A673 (cell line): Measurements from ENCODE around the gene FTO. TPM values are rescaled to one million over a fixed set of nuclear protein-coding genes. Genes with fewer than 3 reads are reported as not detected.

Experiments used
- BruUV-seq: library from RNA; stranded (reverse); fragments of 400-500 nt; replicated peaks from 2 replicates; lab custom pipeline; 2021; lab: Mats Ljungman, UMichigan
- CTCF ChIA-PET: fragments of 300-600 bp; sonication (Branson Sonifier 250); formaldehyde crosslinking; loops from one replicate; lab custom pipeline; 2022; ENCODE audit warnings: antibody characterized with exemption; lab: Charles Lee
- POLR2A ChIA-PET: fragments of 300-600 bp; sonication (Branson Sonifier 250); formaldehyde crosslinking; loops from one replicate; lab custom pipeline; 2022; ENCODE audit warnings: antibody characterized with exemption; ENCODE audit not compliant: low non-redundant PET; lab: Charles Lee
- DNase-seq: peaks from one replicate; pipeline ENCODE4 v3.0.0-alpha.2; 2015; ENCODE audit warnings: low spot score
- H3K27ac ChIP-seq: fragments of 200-600 bp; sonication (generic); 2 replicates; pipeline ENCODE4 v1.5.1; 2016; ENCODE audit warnings: mixed run types, low read depth, mild to moderate bottlenecking, mixed read lengths, antibody characterized with exemption, low read length; ENCODE audit not compliant: poor library complexity, severe bottlenecking
- H3K27me3 ChIP-seq: fragments of 200-600 bp; sonication (generic); replicated peaks from 2 replicates; pipeline ENCODE4 v1.6.1; 2017; ENCODE audit warnings: mixed run types, low read depth, mild to moderate bottlenecking, mixed read lengths, antibody characterized with exemption, low read length; ENCODE audit not compliant: insufficient read depth, poor library complexity
- H3K36me3 ChIP-seq: fragments of 200-600 bp; sonication (generic); 2 replicates; pipeline ENCODE4 v1.6.1; 2016; ENCODE audit warnings: mixed run types, mild to moderate bottlenecking, mixed read lengths, antibody characterized with exemption, low read length; ENCODE audit not compliant: insufficient read depth, poor library complexity, severe bottlenecking
- H3K4me1 ChIP-seq: fragments of 200-600 bp; sonication (generic); 2 replicates; pipeline ENCODE4 v1.6.1; 2017; ENCODE audit warnings: mixed run types, mild to moderate bottlenecking, mixed read lengths, antibody characterized with exemption, low read length; ENCODE audit not compliant: insufficient read depth, poor library complexity, severe bottlenecking
- H3K4me3 ChIP-seq: fragments of 200-600 bp; sonication (generic); 2 replicates; pipeline ENCODE4 v1.5.1; 2016; ENCODE audit warnings: low read depth, mixed run types, mild to moderate bottlenecking, mixed read lengths, low read length; ENCODE audit not compliant: poor library complexity, severe bottlenecking
- H3K9me3 ChIP-seq: fragments of 200-600 bp; sonication (generic); 2 replicates; pipeline ENCODE4 v1.6.1; 2016; ENCODE audit warnings: mixed run types, low read depth, mild to moderate bottlenecking, mixed read lengths, antibody characterized with exemption, low read length; ENCODE audit not compliant: poor library complexity, severe bottlenecking
- EZH2 ChIP-seq: fragments of 200-600 bp; sonication (generic); IDR thresholded peaks from 2 replicates; pipeline ENCODE4 v1.6.1; 2017; ENCODE audit warnings: borderline replicate concordance, low read depth, mild to moderate bottlenecking, mixed read lengths, antibody characterized with exemption, low read length; ENCODE audit not compliant: poor library complexity, severe bottlenecking
- intact Hi-C: fragments of 100-400 bp; cut with micrococcal nuclease; formaldehyde crosslinking; loops from one replicate; pipeline ENCODE4 v1.10.0; 2022; ENCODE audit not compliant: unreplicated experiment
- total RNA-seq: library from RNA; stranded (reverse); gene quantifications from 2 replicates; pipeline ENCODE4 v1.2.3, GENCODE V29; 2021
- TF ChIP-seq, protein P1 (sequence below): fragments of 300-800, 200-600 bp; sonication (generic); conservative IDR thresholded peaks from 2 replicates; pipeline ENCODE4 v1.5.1; 2017; ENCODE audit warnings: low read depth, mild to moderate bottlenecking, antibody characterized with exemption, low read length, moderate library complexity, mixed read lengths

FTO gene
- total RNA-seq, 1 experiment from 2014 or later, result 73.4 TPM

DNA sequence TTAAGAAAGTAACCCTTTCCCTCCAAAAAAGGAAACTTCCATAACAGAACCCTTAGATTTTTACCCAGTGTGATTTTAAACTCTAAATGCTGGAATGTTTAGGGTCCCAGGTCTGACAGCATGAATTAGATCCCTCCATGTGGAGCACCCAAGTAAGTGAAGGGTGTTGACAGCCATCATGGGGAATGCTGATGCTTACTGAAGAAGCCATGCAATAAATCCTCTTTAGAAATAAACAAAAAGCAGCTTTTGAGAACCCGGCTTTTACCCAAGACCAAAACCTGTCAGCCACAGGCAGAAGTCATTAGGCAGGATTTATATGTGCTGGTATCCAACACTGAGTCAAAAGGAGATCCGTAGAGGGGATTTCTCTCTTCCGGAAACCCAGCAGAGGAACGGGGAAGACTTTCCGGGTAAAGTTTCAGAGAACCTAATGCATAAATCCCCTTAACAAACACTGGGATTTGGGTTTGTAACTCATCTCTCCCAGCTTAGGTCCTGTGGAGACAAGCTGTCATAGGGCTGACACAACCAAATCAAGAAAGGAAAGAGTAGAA is 295.1 kb downstream of the FTO start:
- Histone ChIP-seq H3K27ac (no peak overlapping the region), H3K36me3 (no peaks in the 10 kb centered on the region), H3K9me3 (no peaks in the 10 kb centered on the region), H3K27me3 (no peaks in the 10 kb centered on the region), H3K4me1 (no peaks in the 10 kb centered on the region), H3K4me3 (no peak overlapping the region)
- TF ChIP-seq, protein P1, sequence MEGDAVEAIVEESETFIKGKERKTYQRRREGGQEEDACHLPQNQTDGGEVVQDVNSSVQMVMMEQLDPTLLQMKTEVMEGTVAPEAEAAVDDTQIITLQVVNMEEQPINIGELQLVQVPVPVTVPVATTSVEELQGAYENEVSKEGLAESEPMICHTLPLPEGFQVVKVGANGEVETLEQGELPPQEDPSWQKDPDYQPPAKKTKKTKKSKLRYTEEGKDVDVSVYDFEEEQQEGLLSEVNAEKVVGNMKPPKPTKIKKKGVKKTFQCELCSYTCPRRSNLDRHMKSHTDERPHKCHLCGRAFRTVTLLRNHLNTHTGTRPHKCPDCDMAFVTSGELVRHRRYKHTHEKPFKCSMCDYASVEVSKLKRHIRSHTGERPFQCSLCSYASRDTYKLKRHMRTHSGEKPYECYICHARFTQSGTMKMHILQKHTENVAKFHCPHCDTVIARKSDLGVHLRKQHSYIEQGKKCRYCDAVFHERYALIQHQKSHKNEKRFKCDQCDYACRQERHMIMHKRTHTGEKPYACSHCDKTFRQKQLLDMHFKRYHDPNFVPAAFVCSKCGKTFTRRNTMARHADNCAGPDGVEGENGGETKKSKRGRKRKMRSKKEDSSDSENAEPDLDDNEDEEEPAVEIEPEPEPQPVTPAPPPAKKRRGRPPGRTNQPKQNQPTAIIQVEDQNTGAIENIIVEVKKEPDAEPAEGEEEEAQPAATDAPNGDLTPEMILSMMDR, result no peak
- TF ChIP-seq EZH2, result no peak
- no TSS peak for BruUV-seq
- no peak for DNase-seq
- intact Hi-C loops, result no loop called here
- ChIA-PET CTCF (no interaction called here), POLR2A (no interaction called here)

DNA sequence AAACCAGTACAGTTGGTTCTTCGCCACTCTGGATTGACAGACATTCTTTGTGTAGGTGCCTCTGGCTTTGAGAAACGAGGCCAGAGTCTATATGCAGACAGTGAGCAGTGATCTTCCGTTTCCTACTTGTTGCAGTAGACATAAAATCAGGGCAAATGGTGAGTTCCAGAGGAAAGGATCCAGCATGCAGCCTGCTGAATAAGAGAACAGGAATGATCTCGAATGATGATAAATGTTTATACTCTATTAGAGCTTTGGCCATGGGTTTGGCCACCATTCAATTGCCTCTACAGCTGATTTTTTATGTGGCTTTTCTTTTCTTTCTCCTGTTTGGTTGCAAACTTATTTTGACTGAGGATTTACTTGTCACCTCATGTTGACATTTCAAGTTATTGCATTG is 295.9 kb downstream of the FTO start:
- no TSS peak for BruUV-seq
- Histone ChIP-seq H3K27ac (no peak overlapping the region), H3K27me3 (no peaks in the 10 kb centered on the region), H3K9me3 (no peaks in the 10 kb centered on the region), H3K36me3 (no peaks in the 10 kb centered on the region), H3K4me1 (no peaks in the 10 kb centered on the region), H3K4me3 (no peak overlapping the region)
- DNase-seq, result no peak
- TF ChIP-seq, protein P1, result no peak
- TF ChIP-seq EZH2, result no peak
- ChIA-PET POLR2A (no interaction called here), CTCF (no interaction called here)
- intact Hi-C loops, result no loop called here

DNA sequence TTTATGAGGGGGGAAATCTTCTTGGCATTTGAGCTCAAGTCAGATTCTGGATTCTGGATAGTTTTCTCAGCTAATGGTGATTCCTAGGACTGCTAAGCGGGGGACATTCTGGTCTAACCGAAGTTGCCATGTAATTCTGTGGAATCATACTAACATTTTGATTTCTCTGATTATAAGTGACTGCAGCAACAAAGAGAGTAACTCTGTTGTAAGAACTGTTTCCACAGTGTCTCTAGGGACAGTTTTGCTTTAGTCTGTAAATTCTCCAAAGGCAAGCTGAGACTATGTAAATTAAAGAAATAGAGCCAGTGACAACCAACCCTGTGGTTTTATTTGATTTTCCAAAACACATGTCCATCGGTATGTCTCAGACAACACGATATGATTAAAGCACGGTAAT is 296.4 kb downstream of the FTO start:
- Histone ChIP-seq H3K4me3 (no peak overlapping the region), H3K9me3 (no peaks in the 10 kb centered on the region), H3K36me3 (no peaks in the 10 kb centered on the region), H3K27ac (no peak overlapping the region), H3K4me1 (no peaks in the 10 kb centered on the region), H3K27me3 (no peaks in the 10 kb centered on the region)
- ChIA-PET CTCF (no interaction called here), POLR2A (no interaction called here)
- BruUV-seq, result no TSS peak
- no peak for TF ChIP-seq EZH2
- TF ChIP-seq, protein P1, result no peak
- intact Hi-C loops, result no loop called here
- peak; percentile 13 for DNase-seq
